T follicular helper cell (primary cell): ENCODE measurements around the gene PDE6C.

Experiments
- DNase-seq: peaks from one replicate; pipeline ENCODE4 v3.0.0-alpha.2; 2020; ENCODE audit warnings: low read depth

The PDE6C gene

GRCh38 chr10:93594518-93594917, 17.8 kb upstream of the PDE6C start:
- no peak for DNase-seq

GRCh38 chr10:93595378-93596161, 16.8 kb upstream of the PDE6C start:
- DNase-seq, result no peak

- no peak for DNase-seq
Observed at GRCh38 chr10:93596539-93596938, 15.8 kb upstream of the PDE6C start.

- no peak for DNase-seq
Observed at GRCh38 chr10:93597075-93597599, 15.2 kb upstream of the PDE6C start.

GRCh38 chr10:93598157-93598556, 14.2 kb upstream of the PDE6C start:
- no peak for DNase-seq

- no peak for DNase-seq
Observed at GRCh38 chr10:93599335-93599734, 13.0 kb upstream of the PDE6C start.

GRCh38 chr10:93599778-93600177, 12.6 kb upstream of the PDE6C start:
- no peak for DNase-seq

- no peak for DNase-seq
Observed at GRCh38 chr10:93600446-93601145, 11.7 kb upstream of the PDE6C start.

- DNase-seq, result no peak
Observed at GRCh38 chr10:93601146-93601773, 11.1 kb upstream of the PDE6C start, which contains the start of gene RBP4. Gene RBP4, minus strand, starts transcription at chr10:93601235. Its CDS starts 207 bp downstream, at chr10:93601028.

- no peak for DNase-seq
Observed at GRCh38 chr10:93601774-93602162, 10.6 kb upstream of the PDE6C start.

GRCh38 chr10:93603023-93603422, 9.3 kb upstream of the PDE6C start:
- DNase-seq, result no peak

- no peak for DNase-seq
Observed at GRCh38 chr10:93604146-93604545, 8.2 kb upstream of the PDE6C start.

- no peak for DNase-seq
Observed at GRCh38 chr10:93608421-93608820, 3.9 kb upstream of the PDE6C start.

- no peak for DNase-seq
Observed at GRCh38 chr10:93613126-93613525, 789 bp downstream of the PDE6C start.

GRCh38 chr10:93614101-93614825, 1.9 kb downstream of the PDE6C start:
- no peak for DNase-seq

- DNase-seq, result no peak
Observed at GRCh38 chr10:93615576-93616235, 3.4 kb downstream of the PDE6C start.

- no peak for DNase-seq
Observed at GRCh38 chr10:93620925-93621324, 8.6 kb downstream of the PDE6C start.

- DNase-seq, result no peak
Observed at GRCh38 chr10:93622942-93623341, 10.6 kb downstream of the PDE6C start.

GRCh38 chr10:93628858-93629257, 16.5 kb downstream of the PDE6C start:
- DNase-seq, result no peak

- DNase-seq, result no peak
Observed at GRCh38 chr10:93629647-93630305, 17.4 kb downstream of the PDE6C start.
